ENCODE measurements around the gene IMPG1.

The IMPG1 gene

GRCh38 chr6:75892384-75892783, 180.1 kb downstream of the IMPG1 start:
- no peak for DNase-seq

- DNase-seq = no peak
Observed at GRCh38 chr6:75884822-75885221, 187.6 kb downstream of the IMPG1 start.

GRCh38 chr6:75882734-75883133, 189.7 kb downstream of the IMPG1 start:
- DNase-seq = no peak

- no peak for DNase-seq
Observed at GRCh38 chr6:75880305-75880704, 192.2 kb downstream of the IMPG1 start.

GRCh38 chr6:75876152-75876551, 196.3 kb downstream of the IMPG1 start:
- DNase-seq = no peak

- no peak for DNase-seq
Observed at GRCh38 chr6:75874224-75874623, 198.2 kb downstream of the IMPG1 start.

Data from right forelimb (tissue), 1 donor.